Hypothalamus (tissue), 51 donors: ENCODE results near the gene ZSWIM1.

ENCODE experiments used
- DNase-seq, 51 donors: peaks; one replicate each; lab custom pipeline; 2025; lab: John Stamatoyannopoulos, UW

The ZSWIM1 gene

DNA sequence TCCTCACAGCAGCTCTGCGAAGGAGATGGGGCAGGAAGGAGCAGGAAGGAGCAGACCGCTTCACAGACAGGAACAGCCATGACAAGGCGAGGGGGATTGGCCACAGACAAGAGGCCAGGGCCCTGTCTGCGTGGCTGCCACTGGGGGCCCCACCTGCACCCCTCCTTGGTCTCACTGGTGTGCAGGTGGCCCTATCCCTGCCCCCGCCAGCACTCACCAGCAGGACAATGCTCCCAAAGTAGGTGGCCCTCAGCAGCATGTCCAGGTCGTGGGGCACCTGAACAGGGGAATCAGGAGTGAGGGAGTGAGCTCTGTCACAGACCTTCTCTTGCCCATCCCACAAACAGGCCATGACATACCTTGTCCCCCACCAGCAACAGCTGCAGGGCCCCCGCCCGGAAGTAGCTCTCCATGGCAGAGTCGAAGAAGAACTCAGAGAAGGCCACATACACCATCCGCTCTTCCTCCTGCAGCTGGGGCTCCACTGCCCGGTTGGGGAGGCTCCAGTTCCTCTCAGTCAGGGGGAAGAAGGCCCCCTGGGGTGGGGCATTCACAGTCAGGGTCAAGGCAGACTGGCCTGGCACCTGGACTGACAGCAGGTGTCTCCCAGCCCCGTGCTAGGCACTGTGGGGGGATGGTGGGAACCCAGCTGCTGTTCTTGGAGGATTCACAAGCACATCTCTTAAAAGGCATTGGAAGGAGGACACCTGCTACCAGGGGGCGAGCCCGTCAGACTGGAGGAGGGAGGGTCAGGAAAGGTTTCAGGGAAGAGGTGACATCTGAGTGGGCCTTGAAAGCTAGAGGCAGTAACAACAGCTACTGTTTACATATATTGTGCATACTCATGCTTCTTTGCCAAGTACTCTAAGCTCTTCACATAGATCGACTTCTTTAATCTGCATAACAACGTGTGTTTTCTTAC lies 23.8 kb downstream of the ZSWIM1 start:
- DNase-seq, result no peak

DNA sequence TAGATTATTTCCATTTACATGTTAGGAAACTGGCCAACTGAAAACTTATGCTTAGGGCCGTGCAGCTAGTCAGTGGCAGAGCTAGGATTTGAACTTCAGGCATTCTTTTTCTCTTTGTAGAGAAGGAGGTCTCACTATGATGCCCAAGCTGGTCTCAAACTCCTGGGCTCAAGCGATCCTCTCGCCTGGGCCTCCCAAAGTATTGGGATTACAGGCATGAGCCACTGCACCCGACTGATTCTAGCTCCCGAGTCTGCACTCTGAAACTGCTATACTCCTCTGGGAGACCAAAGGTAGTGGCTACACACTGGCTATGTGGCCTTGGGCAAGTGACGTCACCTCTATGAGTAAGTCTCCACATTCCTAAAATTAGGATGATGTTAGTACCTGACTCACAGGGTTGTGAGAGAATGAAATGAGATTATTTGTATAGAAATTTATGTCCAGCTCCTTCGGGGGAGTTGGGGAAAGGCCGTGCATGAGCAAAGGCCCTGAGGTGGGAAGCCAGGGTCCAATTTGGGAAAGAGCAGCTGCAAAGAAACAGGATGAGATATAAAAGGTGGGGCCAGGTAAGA lies 24.6 kb downstream of the ZSWIM1 start:
- DNase-seq, result no peak

DNA sequence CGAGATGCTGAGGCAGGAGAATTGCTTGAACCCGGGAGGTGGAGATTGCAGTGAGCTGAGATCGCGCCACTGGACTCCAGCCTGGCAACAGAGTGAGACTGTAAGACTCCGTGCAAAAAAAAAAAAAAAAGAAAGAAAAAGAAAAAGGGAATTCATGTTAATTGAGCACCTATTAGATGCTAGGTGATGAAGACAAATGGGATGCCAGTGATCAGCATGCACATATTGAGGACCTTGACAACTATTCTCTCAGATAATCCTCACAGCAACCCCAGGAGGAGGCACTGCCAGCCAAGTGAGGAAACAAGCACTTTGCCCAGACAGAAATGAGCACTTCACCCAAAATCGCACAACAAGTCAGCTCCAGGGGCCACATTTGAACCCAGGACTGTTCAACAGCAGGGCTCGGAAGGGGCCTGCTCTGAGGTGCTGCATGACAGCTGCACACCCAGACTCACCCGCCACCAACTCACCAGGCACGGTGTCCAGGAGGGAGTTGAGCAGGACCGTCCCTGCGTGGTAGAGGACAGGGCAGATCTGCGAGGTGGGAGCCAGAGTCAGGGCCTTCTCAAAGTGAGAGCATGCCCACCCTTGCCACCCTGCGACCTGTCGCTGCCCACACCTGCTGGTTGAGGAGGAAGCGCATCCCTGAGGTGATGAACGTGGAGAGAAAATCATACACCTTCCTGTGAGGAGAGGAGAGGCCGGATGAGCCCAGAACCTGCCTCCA lies 26.4 kb downstream of the ZSWIM1 start:
- no peak for DNase-seq

GRCh38 chr20:45908084-45908483 lies 27.1 kb downstream of the ZSWIM1 start:
- DNase-seq, result no peak

GRCh38 chr20:45909336-45909808 lies 28.3 kb downstream of the ZSWIM1 start:
- DNase-seq, result no peak

GRCh38 chr20:45909817-45910669 lies 29.0 kb downstream of the ZSWIM1 start:
- no peak for DNase-seq

- DNase-seq, result peak in 49 of 51 donors; percentile 13 to 94 (median 76)
These were observed 29.9 kb downstream of the ZSWIM1 start for GRCh38 chr20:45910670-45911485.

GRCh38 chr20:45911486-45912343 lies 30.7 kb downstream of the ZSWIM1 start, which contains the start of gene PLTP:
Gene PLTP, minus strand, starts transcription at chr20:45912155. Its CDS starts 703 bp downstream, at chr20:45911452.
- peak in 50 of 51 donors; percentile 13 to 85 (median 66) for DNase-seq

GRCh38 chr20:45912344-45912682 lies 31.3 kb downstream of the ZSWIM1 start:
- DNase-seq, result no peak

GRCh38 chr20:45913116-45913515 lies 32.1 kb downstream of the ZSWIM1 start:
- no peak for DNase-seq

GRCh38 chr20:45917790-45918141 lies 36.7 kb downstream of the ZSWIM1 start:
- DNase-seq, result peak in 1 of 51 donors; percentile 39

GRCh38 chr20:45918182-45918737 lies 37.2 kb downstream of the ZSWIM1 start:
- peak in 1 of 51 donors; percentile 39 for DNase-seq

GRCh38 chr20:45918779-45919537 lies 37.9 kb downstream of the ZSWIM1 start:
- no peak for DNase-seq

DNA sequence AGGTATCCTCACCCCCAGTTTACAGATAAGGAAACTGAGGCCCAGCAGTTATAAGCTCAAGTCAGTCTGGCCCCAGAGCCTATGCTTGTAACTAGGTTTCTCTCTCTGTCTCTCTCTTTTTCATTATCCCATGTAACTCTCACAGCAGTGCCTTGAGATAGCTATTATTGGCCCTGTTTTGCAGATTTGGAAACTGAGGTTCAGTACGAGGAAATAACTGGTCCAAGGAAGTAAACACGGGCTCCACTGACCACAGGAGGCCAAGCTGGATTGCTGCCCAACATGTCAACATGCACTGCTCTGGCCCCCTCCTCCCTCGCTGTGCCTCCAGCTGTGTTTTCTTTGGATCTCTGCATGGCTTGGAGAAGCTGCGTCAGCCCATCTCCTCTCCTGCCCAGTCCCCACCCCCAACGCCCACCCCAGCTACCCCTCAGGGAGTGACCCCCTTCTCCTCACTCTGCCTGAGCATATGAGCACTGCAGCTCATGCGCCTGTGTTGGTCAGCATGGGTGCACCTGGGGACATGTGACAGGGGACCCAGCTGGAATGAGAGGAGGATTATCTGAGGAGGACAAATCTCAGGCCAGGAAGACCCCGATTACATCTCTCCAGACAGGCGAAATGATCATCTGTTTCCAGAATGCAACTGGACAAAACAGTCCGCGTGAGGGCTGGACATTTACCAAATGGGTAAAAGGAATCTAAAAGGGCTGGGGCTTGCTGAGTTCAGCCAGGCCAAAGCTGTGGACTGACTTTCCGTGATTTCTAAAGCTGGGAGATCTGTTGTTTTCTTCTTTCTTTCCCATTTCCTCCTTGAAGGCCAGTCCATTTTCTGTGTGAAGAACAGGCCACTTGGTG lies 38.7 kb downstream of the ZSWIM1 start:
- DNase-seq, result no peak

- no peak for DNase-seq
These were observed 39.7 kb downstream of the ZSWIM1 start for GRCh38 chr20:45920462-45921336.
